CD4-positive, alpha-beta T cell treated with Interleukin-4 for 1 hour (primary cell): ENCODE data around the gene FASLG.

Experiments
- DNase-seq, 2 donors: peaks; one replicate each; pipeline ENCODE4 v3.0.0-alpha.2; 2020 to 2022

Gene FASLG

DNA sequence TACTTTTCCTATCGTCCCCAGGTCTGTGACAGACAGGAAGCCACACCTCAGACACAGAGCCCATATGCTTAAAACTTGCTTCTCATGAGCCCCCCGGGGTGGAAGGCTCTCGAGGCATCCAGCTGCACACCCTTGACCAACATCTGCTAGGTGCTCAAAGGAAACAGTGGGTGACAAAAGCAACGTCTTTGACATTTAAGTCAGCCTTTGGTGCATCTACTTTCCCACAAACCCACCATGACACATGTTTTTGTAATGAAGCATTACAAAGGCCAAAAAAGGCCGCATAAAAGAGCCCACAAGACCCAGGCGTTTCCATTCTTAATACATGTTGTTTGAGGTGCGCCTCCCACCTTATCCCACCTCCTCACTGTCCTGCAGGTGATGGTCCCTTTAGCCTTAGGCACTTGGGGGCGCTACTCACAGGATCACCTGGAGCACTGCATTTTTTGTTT lies 11.8 kb upstream of the FASLG start:
- peak in 1 of 2 donors; percentile 15 for DNase-seq

DNA sequence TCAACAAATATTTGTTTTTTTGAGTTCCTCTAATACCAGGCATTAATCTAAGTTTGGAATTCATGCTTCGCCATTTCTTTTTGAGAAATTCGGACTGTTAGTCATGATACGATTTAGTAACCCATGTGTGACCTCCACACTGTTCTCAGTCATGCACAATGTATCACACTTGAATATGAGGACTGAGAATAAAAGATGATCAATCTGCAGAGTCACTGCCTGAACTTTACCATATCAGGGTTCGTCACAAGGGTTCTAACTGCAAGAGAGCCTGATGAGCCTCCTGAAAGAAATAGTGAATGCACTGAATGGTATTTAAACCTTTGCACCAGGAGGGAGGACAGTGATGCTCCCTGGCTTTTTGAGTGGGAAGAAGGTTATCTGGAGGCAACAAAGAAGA lies 10.9 kb upstream of the FASLG start:
- DNase-seq: no peak

- no peak for DNase-seq
Observed at GRCh38 chr1:172650474-172651193, 8.3 kb upstream of the FASLG start.

- no peak for DNase-seq
Observed at GRCh38 chr1:172653015-172653709, 5.7 kb upstream of the FASLG start.

DNA sequence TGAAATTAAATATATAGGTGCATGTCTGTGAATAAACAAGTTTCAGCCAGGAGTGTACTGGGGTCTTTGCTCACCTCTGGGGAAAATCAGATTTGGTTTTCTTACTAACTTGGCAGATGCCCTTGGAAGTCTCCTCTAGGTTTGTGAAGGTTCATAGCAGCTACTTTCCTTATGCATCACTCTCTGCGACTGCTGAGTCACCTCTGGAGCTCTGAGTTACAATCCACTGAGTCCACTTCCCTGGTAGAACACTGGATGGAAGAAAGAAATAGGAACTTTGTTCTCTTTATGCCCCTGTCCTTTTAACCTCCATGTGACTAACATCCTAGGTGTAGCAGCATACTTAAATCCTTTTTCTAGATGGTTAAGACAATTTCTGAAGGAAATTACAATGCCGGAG lies 4.4 kb upstream of the FASLG start:
- no peak for DNase-seq

GRCh38 chr1:172656576-172656975 lies 2.3 kb upstream of the FASLG start:
- no peak for DNase-seq

DNA sequence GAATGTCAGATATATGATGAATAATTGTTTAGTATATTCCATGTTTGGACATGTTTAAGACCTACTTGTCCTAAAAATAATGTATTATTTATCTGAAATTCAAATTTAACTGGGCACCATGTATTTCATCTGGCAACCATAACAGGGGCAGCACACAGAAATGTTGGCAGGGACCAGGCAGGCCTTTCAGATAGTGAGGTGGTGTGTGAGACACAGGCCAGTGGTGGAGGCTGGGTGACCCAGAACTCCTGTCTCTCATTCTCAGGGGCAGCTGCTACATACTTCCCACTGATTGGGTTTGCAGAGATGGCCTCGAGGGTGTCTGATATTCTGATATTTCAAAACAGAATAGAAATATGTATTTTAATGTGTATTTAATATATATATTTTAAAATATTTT lies 1.3 kb upstream of the FASLG start:
- no peak for DNase-seq

- no peak for DNase-seq
Observed at GRCh38 chr1:172661107-172661506, 2.2 kb downstream of the FASLG start.

DNA sequence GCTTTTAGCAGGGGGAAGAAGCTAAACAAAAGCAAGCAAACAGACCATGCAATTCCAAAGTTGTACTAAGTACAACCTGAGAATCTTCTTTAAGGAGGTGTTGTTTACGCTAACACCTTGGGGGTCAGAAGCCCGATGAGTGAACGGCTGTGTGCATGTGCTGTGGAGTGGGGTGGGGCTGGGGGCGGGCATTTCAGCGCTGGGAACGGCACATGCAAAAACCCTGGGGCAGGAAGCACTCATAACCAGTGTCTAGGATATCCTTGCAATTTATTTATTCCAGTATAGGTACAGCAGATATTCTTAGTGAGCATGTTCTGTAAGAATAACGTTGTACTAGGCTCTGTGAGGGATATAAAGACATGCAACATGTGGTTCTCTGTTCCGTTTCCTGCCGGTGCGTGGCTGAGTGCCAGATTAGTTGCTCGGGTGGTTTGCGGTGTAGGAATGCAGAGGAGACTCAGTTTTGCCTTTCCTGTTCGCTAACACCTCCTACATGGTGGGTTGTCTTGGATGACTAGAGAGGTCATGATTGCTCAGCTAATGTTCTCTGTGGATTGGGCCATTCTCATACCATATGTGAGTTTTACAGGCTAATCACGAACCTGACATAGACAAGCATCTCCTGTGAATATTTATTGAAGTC lies 3.7 kb downstream of the FASLG start:
- peak; percentile 83 to 85 for DNase-seq

- DNase-seq: no peak
Observed at GRCh38 chr1:172663732-172664131, 4.8 kb downstream of the FASLG start.

- no peak for DNase-seq
Observed at GRCh38 chr1:172668097-172668496, 9.2 kb downstream of the FASLG start.

DNA sequence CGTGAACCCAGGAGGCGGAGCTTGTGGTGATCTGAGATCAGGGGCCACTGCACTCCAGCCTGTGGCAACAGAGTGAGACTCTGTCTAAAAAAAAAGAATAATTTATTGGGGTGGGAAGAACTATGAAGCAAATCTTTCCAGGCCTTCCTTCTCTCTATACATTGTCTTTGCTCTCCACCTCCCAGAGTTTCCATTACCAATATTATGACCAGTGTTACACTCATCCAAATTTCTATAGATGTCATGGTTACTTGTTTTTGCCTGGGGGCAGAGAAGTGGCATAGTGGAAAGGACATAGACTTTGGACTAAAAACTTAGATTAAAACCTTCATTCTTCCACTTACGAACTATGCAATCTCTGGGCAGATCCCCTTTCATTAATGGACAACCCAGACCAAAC lies 10.1 kb downstream of the FASLG start:
- DNase-seq: no peak

DNA sequence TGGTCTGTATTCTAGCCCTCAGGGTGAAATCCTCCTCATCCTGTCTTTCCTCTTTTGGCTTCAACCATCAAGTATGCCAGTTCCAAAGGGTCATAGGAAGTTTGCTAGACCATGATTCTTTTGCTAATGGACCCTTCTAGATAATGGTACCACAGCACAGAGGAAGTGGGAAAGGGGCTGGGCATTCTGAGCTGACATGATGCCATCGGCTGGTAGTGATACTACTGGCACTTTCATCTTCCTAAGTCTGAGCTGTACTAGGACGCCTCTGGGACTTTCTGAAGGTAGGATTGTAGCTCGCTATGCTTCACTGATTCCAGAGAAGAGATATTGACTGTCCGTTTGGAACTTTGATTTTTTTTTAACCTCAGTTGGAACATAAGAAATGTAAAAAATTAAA lies 11.4 kb downstream of the FASLG start:
- no peak for DNase-seq

- peak; percentile 42 to 73 for DNase-seq
Observed at GRCh38 chr1:172670791-172671190, 11.9 kb downstream of the FASLG start.

DNA sequence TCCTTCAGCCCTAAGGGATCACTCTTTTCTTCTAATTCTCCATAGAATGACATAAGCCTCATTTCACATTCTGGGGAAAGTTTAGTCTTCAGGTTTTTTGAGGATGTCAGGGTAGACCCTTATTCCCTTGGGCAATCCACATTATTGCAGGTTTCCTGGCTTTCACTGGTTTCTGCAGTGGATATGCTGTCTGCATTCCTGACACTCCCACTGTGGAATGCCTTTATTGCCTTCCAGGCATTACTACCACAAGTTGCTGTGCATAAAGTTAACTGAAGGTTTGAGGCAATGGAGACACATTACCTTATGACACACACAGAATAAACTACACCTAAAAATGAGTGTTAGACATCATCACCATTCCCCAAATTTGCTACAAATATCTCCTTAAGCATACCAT lies 12.7 kb downstream of the FASLG start:
- DNase-seq: no peak

DNA sequence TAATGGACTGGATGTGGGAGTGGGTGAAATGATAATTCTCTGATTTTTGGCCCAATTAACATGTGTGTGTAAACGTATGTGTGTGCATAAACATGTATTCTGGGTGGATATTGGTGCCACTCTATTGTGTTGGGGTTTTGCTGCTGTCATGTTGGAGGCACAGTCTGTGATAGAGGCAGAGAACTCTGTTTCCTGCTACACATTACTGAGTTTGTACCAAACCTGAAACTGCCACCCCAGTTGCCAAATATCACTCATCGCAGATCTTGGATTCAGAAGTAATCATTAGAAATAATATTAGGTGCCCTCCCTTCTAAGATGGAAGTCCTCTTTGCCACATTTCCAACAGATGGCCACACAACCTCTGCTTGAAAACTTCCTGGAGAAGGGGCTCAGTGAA lies 13.8 kb downstream of the FASLG start:
- DNase-seq: no peak

DNA sequence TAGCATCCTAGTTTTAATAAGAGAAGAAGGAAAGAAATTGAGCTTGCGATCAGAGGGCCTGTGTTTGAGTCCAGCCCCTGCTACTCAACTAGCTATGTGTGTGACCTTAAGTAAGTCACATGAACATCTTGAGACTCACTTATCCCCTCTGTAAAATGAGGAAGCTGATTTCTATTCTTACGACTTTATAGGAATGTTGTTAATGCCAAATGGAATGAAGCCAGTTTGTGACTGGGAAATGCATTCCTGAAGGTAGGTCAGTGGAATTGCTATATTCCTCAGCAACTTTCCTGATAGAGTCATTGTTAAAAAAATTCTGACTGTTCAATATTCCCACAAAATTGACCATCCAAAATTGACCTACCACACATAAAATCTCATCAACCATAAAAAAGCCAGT lies 14.9 kb downstream of the FASLG start:
- no peak for DNase-seq

GRCh38 chr1:172674831-172675613 lies 16.1 kb downstream of the FASLG start:
- DNase-seq: peak in 1 of 2 donors; percentile 60

GRCh38 chr1:172679000-172679772 lies 20.3 kb downstream of the FASLG start:
- no peak for DNase-seq

DNA sequence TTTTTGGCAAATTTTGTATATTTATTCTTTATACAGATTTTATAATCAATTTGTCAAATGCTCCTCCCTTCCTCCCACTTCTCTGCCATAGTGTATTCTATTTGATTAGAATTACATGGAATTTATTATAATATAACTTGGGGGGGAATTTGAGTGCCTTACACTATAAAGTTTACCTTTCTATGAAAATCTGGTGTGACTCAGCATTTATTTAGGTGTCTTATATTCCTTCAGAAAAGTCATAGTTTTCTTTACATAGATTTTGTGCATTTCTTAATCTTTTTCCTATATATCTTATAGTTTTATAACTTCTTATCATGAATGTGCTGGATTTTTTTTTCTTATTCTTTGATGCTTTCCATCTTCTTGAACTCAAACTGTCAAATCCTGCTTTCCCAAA lies 21.3 kb downstream of the FASLG start:
- no peak for DNase-seq

DNA sequence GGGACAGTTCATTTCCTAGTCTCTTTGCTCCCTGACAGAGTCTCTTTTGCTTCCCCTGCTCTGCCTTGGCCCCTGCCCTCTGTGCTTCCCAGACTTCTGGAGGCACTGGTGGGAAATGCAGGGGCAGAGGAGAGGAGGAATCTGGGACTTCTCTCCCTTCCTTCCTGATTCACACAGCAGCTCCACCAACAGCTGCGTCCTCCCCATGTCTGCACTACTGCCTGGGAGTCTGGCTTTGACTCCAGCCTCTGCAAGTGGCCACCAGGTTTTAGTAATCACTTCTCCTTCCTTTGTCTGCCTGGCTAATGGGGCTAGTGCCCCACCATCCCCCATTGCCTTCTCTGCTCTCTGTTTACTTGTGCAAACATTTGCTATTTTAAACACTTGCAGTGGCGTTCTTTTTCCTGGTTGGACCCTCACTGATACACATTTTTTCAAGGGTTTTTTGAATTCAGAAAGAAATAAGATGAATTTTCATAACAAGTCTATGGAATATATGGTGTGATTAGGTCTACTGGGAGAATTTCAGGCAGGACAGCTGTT lies 21.9 kb downstream of the FASLG start:
- DNase-seq: no peak

- no peak for DNase-seq
Observed at GRCh38 chr1:172682812-172683211, 23.9 kb downstream of the FASLG start.
